Thyroid gland (tissue), 4 donors: ENCODE measurements around the gene MORN5. TPM values are rescaled to one million over a fixed set of nuclear protein-coding genes. Genes with fewer than 3 reads are reported as not detected.

Source experiments
- DNase-seq, 2 donors: peaks; one replicate each; pipeline ENCODE4 v3.0.0-alpha.2; 2019
- H3K27ac ChIP-seq, 3 donors: fragments of 200-600 bp; sonication (generic); 1 replicate in 2 of 3; 2 replicates in 1 of 3; pipeline ENCODE4 v1.5.1; 2016 to 2019; ENCODE audit warnings: mild to moderate bottlenecking in 1 of 3, moderate library complexity in 1 of 3
- H3K27me3 ChIP-seq: fragments of 200-600 bp; sonication (generic); one replicate; pipeline ENCODE4 v1.5.1; 2019
- H3K36me3 ChIP-seq, 2 donors: fragments of 200-600 bp; sonication (generic); one replicate each; pipeline ENCODE4 v1.5.1; 2016 to 2019
- H3K4me1 ChIP-seq, 2 donors: fragments of 200-600 bp; sonication (generic); one replicate each; pipeline ENCODE4 v1.5.1; 2017 to 2019
- H3K4me3 ChIP-seq, 3 donors: fragments of 200-600 bp; sonication (generic); replicated peaks in 1 of 3; 1 replicate in 2 of 3; 2 replicates in 1 of 3; pipeline ENCODE4 v1.5.1; 2016; ENCODE audit warnings: mild to moderate bottlenecking in 1 of 3
- H3K9me3 ChIP-seq: fragments of 200-600 bp; sonication (generic); one replicate; pipeline ENCODE4 v1.5.1; 2017
- POLR2A ChIP-seq, 2 donors: fragments of 450-650 bp; IDR thresholded peaks; one replicate each; pipeline ENCODE4 v1.6.1; 2017; ENCODE audit warnings: antibody characterized with exemption in 2 of 2, mild to moderate bottlenecking in 2 of 2, moderate library complexity in 1 of 2
- WGBS, 2 donors: methylation state at CpG; one replicate each; pipeline ENCODE4 v1.1.5; 2017; 5-methylcytosine and 5-hydroxymethylcytosine counted together
- intact Hi-C: fragments of 100-400 bp; cut with DNase I; formaldehyde crosslinking; loops from one replicate; pipeline ENCODE4 v1.15.1; 2023
- microRNA-seq: library from miRNA; unstranded; fragments of <30 nt; microRNA quantifications from one replicate; pipeline ENCODE4, GENCODE V29; 2016
- small RNA-seq: library from RNA; depleted of rRNA; stranded (forward); fragments of <200 nt; gene quantifications from one replicate; pipeline ENCODE3, GENCODE V24; 2016
- total RNA-seq, 4 donors: library from RNA; depleted of rRNA; stranded (reverse); fragments of >200 nt; gene quantifications; one replicate each; pipeline ENCODE4 v1.2.3, GENCODE V29; 2016
- TF ChIP-seq, protein P1 (sequence below), 6 experiments: fragments of 200-600 bp in 3 of 6; fragments of 450-650 bp in 3 of 6; sonication (generic) in 3 of 6; IDR thresholded peaks; one replicate each; pipeline ENCODE4 v1.5.1; 2016 to 2019; ENCODE audit warnings: antibody characterized with exemption in 6 of 6, mild to moderate bottlenecking in 2 of 6, inconsistent platforms in 1 of 6, moderate library complexity in 1 of 6

Gene MORN5
- total RNA-seq, 4 donors from 2014 or later: not detected

GRCh38 chr9:122244349-122244748 is 84.6 kb downstream of the MORN5 start:
- WGBS, 2 donors: 92 to 98% methylated on average over 3 of the region's 3 CpGs
- no peaks in the 10 kb centered on the region for H3K27me3 ChIP-seq
- H3K4me3 ChIP-seq: no peak overlapping the region
- intact Hi-C loops: no loop called here
- no peaks in the 10 kb centered on the region for H3K9me3 ChIP-seq
- H3K27ac ChIP-seq: no peak overlapping the region
- H3K36me3 ChIP-seq: peaks cover 51 to 70% of the 10 kb centered on the region in 2 donors
- DNase-seq: no peak
- no peaks in the 10 kb centered on the region for H3K4me1 ChIP-seq
- no peak for TF ChIP-seq POLR2A (IDR thresholded peaks at IDR 0.05)
- TF ChIP-seq, protein P1, sequence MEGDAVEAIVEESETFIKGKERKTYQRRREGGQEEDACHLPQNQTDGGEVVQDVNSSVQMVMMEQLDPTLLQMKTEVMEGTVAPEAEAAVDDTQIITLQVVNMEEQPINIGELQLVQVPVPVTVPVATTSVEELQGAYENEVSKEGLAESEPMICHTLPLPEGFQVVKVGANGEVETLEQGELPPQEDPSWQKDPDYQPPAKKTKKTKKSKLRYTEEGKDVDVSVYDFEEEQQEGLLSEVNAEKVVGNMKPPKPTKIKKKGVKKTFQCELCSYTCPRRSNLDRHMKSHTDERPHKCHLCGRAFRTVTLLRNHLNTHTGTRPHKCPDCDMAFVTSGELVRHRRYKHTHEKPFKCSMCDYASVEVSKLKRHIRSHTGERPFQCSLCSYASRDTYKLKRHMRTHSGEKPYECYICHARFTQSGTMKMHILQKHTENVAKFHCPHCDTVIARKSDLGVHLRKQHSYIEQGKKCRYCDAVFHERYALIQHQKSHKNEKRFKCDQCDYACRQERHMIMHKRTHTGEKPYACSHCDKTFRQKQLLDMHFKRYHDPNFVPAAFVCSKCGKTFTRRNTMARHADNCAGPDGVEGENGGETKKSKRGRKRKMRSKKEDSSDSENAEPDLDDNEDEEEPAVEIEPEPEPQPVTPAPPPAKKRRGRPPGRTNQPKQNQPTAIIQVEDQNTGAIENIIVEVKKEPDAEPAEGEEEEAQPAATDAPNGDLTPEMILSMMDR (IDR thresholded peaks at IDR 0.05): no peak

DNA sequence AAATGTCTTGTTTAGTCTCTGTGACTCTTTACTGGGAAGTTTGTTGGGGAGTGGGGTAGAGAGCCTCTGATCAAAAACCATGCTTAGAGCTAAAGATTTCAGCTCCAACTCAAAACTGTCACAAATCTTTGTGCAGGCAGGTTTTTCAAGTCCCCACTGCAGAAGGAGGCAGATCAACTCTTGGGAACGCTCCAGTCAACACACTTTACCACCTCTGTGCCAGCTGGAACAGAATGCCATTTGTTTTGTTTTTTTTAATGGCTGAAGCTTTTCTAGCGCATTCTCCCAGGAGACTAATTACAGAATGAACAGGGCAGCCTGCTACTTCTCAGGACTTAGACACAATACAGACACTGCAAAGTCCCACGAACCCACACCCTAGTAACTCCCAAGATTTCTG is 87.0 kb downstream of the MORN5 start:
- H3K36me3 ChIP-seq: peaks cover 35 to 63% of the 10 kb centered on the region in 2 donors
- no peak for DNase-seq

DNA sequence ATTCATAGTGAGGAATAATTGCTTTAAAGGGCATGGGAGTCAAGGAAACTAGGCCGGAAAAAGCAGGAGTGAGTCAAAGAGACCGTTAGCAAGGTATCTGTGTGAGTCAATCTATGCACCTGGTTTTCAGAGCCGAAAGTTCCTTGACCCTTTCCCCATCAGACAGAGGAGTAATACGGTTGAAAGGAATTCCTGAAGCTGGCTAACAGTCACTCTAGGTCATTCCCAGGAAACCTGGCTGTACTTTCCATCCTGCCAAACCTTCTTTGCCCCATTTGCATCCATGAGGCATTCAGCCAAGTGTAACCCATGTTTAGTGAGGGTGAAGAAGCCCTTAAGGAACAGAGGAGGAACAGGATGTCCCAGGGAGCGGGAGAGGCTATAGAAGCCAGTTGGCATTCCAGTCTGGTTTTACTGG is 88.7 kb downstream of the MORN5 start:
- Histone ChIP-seq H3K4me1 (peaks cover 0 to 2% of the 10 kb centered on the region in 2 donors), H3K9me3 (no peaks in the 10 kb centered on the region), H3K4me3 (no peak overlapping the region), H3K27ac (no peak overlapping the region), H3K27me3 (no peaks in the 10 kb centered on the region), H3K36me3 (peaks cover 20 to 55% of the 10 kb centered on the region in 2 donors)
- no peak for TF ChIP-seq POLR2A (IDR thresholded peaks at IDR 0.05)
- TF ChIP-seq, protein P1 (IDR thresholded peaks at IDR 0.05): no peak
- no peak for DNase-seq
- WGBS, 2 donors: 76 to 94% methylated on average over 5 of the region's 5 CpGs
- intact Hi-C loops: no loop called here

More for the DNA sequence above, 87.0 kb downstream of the MORN5 start:
- TF ChIP-seq, protein P1 (IDR thresholded peaks at IDR 0.05): no peak
- TF ChIP-seq POLR2A (IDR thresholded peaks at IDR 0.05): no peak
- 86 to 88% methylated on average over 3 of the region's 3 CpGs for WGBS, 2 donors
- Histone ChIP-seq H3K27me3 (no peaks in the 10 kb centered on the region), H3K4me1 (no peaks in the 10 kb centered on the region), H3K4me3 (no peak overlapping the region), H3K27ac (no peak overlapping the region), H3K9me3 (no peaks in the 10 kb centered on the region)
- intact Hi-C loops: no loop called here

Small RNA genes within 50 kb of the gene (microRNA-seq; reads per million reads assigned to microRNA genes)
- not detected for gene MIR4478

Small RNA genes within 50 kb of the gene (small RNA-seq; reads per million reads assigned to genes)
- not detected for gene MIR4478

Other genes with a start within 250 kb of the MORN5 start
- 10 to 100 TPM in 2 of 4 donors, 1 to 10 TPM in 2; 7.9 to 14.4 (median 9.7) TPM for gene TTLL11, start 66.6 kb upstream of the MORN5 start, total RNA-seq
- gene NDUFA8, start 129 bp upstream of the MORN5 start, total RNA-seq: 10 to 100 TPM; 18.1 to 70.7 (median 53.2) TPM
- gene LHX6, start 69.0 kb downstream of the MORN5 start, total RNA-seq: 1 to 10 TPM; 1.3 to 4.4 (median 1.7) TPM
- 10 to 100 TPM; 12.1 to 15.2 (median 13.7) TPM for gene RBM18, start 104.9 kb downstream of the MORN5 start, total RNA-seq
- 10 to 100 TPM; 40.9 to 56.0 (median 52.0) TPM for gene MRRF, start 105.0 kb downstream of the MORN5 start, total RNA-seq
- gene PTGS1, start 211.1 kb downstream of the MORN5 start, total RNA-seq: 1 to 10 TPM; 2.3 to 4.0 (median 3.5) TPM